ENCODE data around the gene TMEM126B.
"Not testable (repeated sequence)": the region's sequence is repeated elsewhere in the genome, so short reads cannot be mapped to it uniquely, and the experiment has no call there.

TMEM126B gene

DNA sequence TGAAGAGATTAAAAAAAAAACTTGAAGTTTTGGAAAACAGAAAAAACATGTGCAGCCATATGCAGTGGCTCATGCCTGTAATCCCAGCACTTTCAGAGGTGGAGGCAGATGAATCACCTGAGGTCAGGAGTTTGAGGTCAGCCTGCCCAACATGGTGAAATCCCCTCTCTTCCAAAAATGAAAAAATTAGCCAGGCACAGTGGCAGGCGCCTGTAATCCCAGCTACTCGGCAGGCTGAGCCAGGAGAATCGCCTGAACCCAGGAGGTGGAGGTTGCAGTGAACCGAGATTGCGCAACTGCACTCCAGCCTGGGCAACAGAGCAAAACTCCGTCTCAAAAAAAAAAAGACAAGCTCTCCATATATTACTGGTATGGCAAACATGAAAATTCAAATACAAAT lies 8.9 kb upstream of the TMEM126B start:
- in situ Hi-C loops (cut with MboI; ENCODE audit: low sequenced_read_pairs), result no loop called here
- H3K36me3 ChIP-seq (replicated peaks), result no peaks in the 10 kb centered on the region
- no peaks in the 10 kb centered on the region for H3K27me3 ChIP-seq (ENCODE audit: low read depth)
- peaks cover 5% of the 10 kb centered on the region; the same call in 1 of the 2 replicates for H3K4me1 ChIP-seq
- no peak overlapping the region for H3K4me3 ChIP-seq
- no peaks in the 10 kb centered on the region for H3K9me3 ChIP-seq
- DNase-seq (ENCODE audit: low spot score in 2 of 2), result no peak

DNA sequence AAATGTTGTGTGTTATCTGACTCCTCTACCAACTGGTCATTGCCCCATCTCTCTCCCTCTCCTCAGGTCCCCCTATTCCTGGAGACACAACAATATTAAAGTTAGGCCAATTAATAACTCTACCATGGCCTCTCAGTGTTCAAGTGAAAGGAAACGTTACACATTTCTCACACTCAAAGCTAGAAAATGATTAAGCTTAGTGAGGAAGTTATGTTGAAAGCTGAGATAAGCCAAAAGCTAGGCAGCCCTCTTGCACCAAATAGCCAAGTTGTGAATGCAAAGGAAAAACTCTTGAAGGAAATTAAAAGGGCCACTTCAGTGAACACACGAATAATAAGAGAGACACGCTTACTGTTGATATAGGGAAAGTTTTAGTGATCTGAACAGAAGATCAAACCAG lies 8.1 kb upstream of the TMEM126B start:
- H3K4me1 ChIP-seq, result peaks cover 7% of the 10 kb centered on the region; the same call in 1 of the 2 replicates
- H3K9me3 ChIP-seq, result no peaks in the 10 kb centered on the region
- in situ Hi-C loops (cut with MboI; ENCODE audit: low sequenced_read_pairs), result no loop called here
- H3K4me3 ChIP-seq, result no peak overlapping the region
- no peaks in the 10 kb centered on the region for H3K36me3 ChIP-seq (replicated peaks)
- no peak for DNase-seq (ENCODE audit: low spot score in 2 of 2)
- H3K27me3 ChIP-seq (ENCODE audit: low read depth), result no peaks in the 10 kb centered on the region

DNA sequence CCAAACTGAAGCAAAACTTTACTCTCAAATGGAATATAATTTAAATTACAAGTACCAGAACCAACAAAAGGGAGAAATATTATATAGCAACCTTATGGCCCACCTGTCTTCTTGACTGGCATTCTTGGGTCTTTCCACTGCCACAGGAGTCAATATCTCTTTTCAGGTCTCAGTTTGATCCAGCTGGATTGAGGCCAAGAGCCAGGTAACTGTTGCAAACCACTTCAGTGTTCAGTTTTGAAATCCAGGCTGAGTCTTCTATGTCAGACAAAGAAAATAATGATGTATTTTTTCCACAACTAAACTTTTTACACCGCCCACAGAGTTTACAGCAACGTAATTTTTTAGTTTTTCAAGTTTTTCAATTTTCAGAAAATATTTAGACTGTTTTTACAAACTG lies 1.9 kb upstream of the TMEM126B start:
- Histone ChIP-seq H3K4me1 (peaks cover 35% of the 10 kb centered on the region), H3K36me3 (replicated peaks) (peaks cover 3% of the 10 kb centered on the region), H3K27me3 (ENCODE audit: low read depth) (no peaks in the 10 kb centered on the region), H3K4me3 (peak overlapping the region; percentile 84), H3K9me3 (no peaks in the 10 kb centered on the region)
- in situ Hi-C loops (cut with MboI; ENCODE audit: low sequenced_read_pairs), result no loop called here
- no peak for DNase-seq (ENCODE audit: low spot score in 2 of 2)

DNA sequence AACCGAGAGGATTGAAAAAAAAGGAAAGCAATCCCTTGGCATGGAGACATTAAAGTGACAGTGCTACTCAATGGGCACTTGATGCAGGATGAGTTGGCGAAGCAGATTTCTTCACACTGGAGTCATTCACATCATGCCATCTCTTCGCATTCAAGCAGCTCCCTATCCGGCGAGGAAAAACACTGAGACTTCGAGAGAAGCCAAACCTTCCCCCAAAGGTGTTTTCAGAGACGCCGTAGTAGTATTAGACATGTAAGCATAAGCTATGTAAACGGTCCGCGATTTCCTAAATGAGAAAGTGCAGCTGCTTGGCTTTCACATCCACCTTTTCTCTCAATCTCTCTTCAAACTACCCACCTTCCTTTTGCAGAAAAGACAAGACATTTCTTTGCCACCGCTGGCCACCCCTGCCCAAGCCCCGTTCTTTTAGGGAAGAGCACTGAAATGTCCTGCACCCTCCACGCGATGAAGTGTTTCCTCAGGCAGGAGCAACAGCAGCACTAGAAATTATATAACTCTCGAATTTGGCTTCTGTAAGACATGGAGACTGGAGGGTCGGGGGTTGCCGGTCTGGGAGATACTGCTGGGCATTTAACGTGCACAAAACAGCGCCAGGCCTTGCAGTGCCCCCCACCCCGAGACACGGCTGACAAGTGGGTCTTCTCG lies 928 bp upstream of the TMEM126B start, which contains the start of gene DLG2:
TSS of gene DLG2 (minus strand) at position 13 of the 666 bp plus-strand sequence.
- Histone ChIP-seq H3K27me3 (ENCODE audit: low read depth) (no peaks in the 10 kb centered on the region), H3K4me1 (peaks cover 35% of the 10 kb centered on the region), H3K4me3 (peak within 1 kb of the TSS; percentile 84), H3K9me3 (no peaks in the 10 kb centered on the region), H3K36me3 (replicated peaks) (peaks cover 6% of the 10 kb centered on the region)
- in situ Hi-C loops (cut with MboI; ENCODE audit: low sequenced_read_pairs), result no loop called here
- DNase-seq (ENCODE audit: low spot score in 2 of 2), result peak in 1 of 2 experiments; percentile 25

DNA sequence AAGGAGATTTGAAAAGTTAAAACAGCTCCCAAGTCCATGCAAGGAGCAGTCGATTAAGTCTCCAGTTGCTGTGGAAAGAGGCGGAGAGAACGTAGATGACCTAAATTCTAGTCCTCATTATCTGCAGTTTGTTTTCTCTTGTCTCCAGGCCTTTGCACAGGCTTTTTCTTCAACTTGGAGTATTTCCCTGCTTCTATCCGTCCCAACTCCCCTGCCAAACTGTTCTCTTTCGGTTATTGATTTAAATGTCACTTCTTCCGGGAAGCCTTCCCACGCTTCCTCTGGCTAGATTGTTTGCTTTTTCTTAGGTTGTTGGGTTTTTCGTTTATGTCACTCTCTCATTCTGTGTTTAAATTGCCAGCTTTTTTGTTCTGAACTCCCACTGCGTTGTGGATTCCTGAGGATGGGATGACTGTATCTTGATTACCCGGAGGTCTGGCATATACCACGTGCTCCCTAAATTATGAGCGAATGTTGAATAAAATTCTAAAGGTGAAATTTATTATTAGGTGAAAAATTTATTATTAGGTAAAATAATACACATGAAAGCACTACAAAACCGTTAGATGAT lies 463 bp downstream of the TMEM126B start:
- Histone ChIP-seq H3K4me3 (peak overlapping the region; percentile 84), H3K27me3 (ENCODE audit: low read depth) (no peaks in the 10 kb centered on the region), H3K36me3 (replicated peaks) (peaks cover 12% of the 10 kb centered on the region), H3K4me1 (peaks cover 32% of the 10 kb centered on the region), H3K9me3 (no peaks in the 10 kb centered on the region)
- in situ Hi-C loops (cut with MboI; ENCODE audit: low sequenced_read_pairs), result no loop called here
- DNase-seq (ENCODE audit: low spot score in 2 of 2), result peak in 1 of 2 experiments; percentile 37

DNA sequence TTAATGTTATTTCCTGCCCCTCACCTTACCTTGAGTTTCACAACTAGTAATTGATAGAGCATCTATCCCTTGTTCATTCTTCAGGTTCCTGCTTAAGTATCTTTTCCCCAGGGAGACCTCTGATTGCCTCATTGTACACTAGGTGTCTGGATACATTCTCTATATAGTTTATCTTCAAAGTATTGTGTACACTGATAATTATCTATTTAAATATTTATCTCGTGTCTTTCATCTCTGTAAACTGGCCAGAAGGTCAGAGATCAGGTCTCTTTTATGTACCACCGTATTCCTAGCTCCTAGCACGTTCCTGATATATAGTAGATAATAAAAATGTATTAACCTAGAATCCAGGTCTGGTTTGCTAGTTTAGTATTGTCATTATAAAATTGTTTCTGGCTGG lies 6.4 kb downstream of the TMEM126B start:
- DNase-seq (ENCODE audit: low spot score in 2 of 2), result no peak
- Histone ChIP-seq H3K4me3 (no peak overlapping the region), H3K27me3 (ENCODE audit: low read depth) (no peaks in the 10 kb centered on the region), H3K4me1 (peaks cover 6% of the 10 kb centered on the region), H3K9me3 (no peaks in the 10 kb centered on the region), H3K36me3 (replicated peaks) (peaks cover 34% of the 10 kb centered on the region)
- in situ Hi-C loops (cut with MboI; ENCODE audit: low sequenced_read_pairs), result no loop called here

DNA sequence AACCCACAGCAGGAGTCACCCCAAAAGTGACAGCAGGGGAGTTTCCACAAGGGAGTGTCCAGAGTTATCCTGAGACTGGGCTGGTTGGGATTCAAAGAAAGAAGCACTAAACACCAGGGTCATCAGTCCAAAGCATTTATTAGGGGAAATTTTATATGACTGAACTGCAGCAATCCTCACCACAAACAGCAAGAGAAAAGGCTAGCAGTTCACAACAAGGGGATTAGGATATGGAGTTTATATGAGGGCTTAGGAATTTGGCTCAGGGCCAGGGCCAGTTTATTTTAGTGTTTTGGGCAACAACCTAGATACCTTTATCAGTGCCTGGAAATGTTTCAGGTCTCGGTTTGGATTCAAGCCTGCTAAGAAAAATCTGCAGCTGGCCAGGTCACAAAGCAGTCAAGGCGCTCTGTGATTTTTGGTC lies 14.8 kb downstream of the TMEM126B start:
- Histone ChIP-seq H3K27me3 (ENCODE audit: low read depth) (no peaks in the 10 kb centered on the region), H3K9me3 (no peaks in the 10 kb centered on the region), H3K36me3 (replicated peaks) (0 out of 2 replicates have a peak, but pooled peaks cover 4% of the 10 kb centered on the region), H3K4me1 (peaks cover 11% of the 10 kb centered on the region), H3K4me3 (no peak overlapping the region)
- in situ Hi-C loops (cut with MboI; ENCODE audit: low sequenced_read_pairs), result no loop called here
- peak; percentile 86 to 88 for DNase-seq (ENCODE audit: low spot score in 2 of 2)

DNA sequence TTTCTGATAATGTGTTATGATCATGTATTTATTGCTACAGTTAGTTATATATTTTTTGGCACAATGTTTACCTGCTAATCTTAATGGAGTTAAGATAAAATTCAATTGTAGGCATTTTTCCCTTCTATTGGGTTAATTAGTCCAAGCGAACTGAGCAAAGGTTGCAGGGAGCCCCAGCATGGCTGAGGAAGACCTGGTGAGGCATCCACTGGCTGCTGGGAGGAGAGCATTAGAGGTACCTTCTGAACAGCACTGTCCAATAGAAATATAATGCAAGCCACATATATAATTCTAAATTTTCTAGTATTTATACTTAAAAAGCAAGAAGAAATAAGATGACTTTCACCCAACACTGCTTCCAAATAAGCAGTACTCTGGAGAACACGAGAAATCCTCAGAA lies 18.7 kb downstream of the TMEM126B start:
- in situ Hi-C loops (cut with MboI; ENCODE audit: low sequenced_read_pairs), result no loop called here
- H3K36me3 ChIP-seq (replicated peaks), result no peaks in the 10 kb centered on the region; the same call in 1 of the 2 replicates
- H3K9me3 ChIP-seq, result no peaks in the 10 kb centered on the region

DNA sequence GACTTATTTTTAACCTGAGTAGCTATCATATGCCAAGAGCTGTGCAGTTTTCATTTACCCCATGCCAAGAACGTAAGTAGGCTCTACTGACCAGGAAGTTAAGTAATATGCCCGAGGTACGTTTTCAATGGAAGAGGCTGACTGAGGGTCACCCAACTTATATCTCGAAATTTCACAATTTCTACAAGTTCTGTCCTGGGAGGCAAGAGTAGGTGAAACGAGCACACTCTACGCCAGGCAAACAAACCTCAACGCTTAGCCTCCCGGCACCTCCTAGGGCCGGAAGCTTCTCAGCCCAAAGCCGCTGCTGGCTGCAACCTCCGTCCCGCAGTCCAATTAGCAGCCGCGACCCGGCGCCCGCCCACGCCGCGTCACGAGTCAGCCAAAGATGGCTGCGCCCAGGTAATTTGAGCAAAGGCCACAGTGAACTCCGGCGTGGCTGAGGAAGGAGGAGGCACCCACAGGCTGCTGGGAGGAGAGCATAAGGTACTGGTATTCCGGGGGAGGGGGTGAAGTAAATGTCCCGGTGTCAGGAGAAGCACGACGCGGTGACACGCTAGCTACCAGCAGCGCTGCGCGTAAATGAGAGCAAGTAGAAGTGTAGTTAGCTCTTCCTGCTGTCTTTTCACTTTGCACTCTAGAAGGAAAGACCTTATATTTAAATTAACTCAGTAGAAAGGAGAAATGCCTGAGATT lies 19.4 kb downstream of the TMEM126B start, which contains the start of gene TMEM126A:
TSS of gene TMEM126A (plus strand) at position 364 of the 696 bp plus-strand sequence. CDS start 2,289 bp downstream, outside the sequence.
- Histone ChIP-seq H3K9me3 (no peaks in the 10 kb centered on the region), H3K4me3 (peak within 1 kb of the TSS; percentile 52), H3K27me3 (ENCODE audit: low read depth) (no peaks in the 10 kb centered on the region), H3K36me3 (replicated peaks) (no peaks in the 10 kb centered on the region; the same call in 1 of the 2 replicates), H3K4me1 (peaks cover 17% of the 10 kb centered on the region)
- in situ Hi-C loops (cut with MboI; ENCODE audit: low sequenced_read_pairs), result no loop called here
- DNase-seq (ENCODE audit: low spot score in 2 of 2), result peak; percentile 87 to 91

More for the DNA sequence above, 18.7 kb downstream of the TMEM126B start:
- H3K27me3 ChIP-seq (ENCODE audit: low read depth), result no peaks in the 10 kb centered on the region
- H3K4me1 ChIP-seq, result peaks cover 17% of the 10 kb centered on the region
- peak overlapping the region; percentile 52 for H3K4me3 ChIP-seq
- DNase-seq (ENCODE audit: low spot score in 2 of 2), result no peak

DNA sequence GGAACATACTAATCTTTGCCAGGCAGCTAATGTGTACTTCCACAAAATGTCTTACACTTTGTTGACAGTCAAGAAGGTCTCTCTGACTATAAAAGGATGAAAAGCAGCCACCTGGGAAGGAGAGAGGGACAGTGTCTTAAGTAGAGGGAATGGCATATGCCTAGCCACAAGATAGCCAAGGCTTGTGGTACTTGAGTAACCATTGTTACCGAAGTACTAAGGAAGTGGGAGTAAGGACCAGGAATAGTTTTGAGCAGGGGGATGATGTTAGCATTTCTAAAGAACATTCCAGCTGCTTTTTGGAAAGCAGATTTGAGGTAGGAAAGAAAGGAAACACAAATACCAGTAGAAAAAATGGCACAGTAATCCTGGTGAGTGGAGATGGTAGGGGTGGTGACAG lies 22.7 kb downstream of the TMEM126B start:
- H3K9me3 ChIP-seq, result no peaks in the 10 kb centered on the region
- peaks cover 7% of the 10 kb centered on the region for H3K4me1 ChIP-seq
- H3K4me3 ChIP-seq, result no peak overlapping the region
- H3K36me3 ChIP-seq (replicated peaks), result peaks cover 13% of the 10 kb centered on the region
- in situ Hi-C loops (cut with MboI; ENCODE audit: low sequenced_read_pairs), result no loop called here
- no peak for DNase-seq (ENCODE audit: low spot score in 2 of 2)
- H3K27me3 ChIP-seq (ENCODE audit: low read depth), result no peaks in the 10 kb centered on the region

DNA sequence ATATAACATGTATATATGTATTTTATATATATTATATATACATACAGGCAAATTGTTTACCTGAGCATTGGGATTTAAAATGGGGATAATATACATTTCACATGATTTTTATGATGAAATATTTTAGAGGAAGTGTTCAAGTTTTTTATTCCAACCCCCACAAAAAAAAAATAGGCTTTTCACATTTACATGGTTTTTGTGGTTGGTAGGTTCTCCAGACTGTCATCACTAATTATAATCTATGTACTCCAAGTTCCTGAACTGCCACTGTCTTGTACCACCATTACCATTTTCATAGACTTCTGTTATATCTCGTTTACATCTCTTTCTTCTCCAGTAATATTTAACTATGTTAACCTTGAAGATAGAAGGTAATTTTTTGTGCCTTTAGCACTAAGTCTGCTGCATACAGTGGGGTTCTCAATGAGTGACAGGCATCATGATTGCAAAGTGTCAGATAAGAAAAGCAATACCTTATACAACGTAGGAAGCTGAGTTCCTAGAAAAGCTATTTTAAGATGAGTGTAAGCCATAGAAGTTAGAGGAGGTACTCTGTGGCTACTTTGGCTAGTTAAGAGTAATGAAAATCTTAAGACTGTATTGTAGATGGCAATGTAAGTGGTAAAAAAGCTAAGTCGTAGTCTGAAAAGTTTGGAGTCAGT lies 24.5 kb downstream of the TMEM126B start:
- Histone ChIP-seq H3K4me3 (no peak overlapping the region), H3K9me3 (no peaks in the 10 kb centered on the region), H3K4me1 (peaks cover 7% of the 10 kb centered on the region), H3K27me3 (ENCODE audit: low read depth) (no peaks in the 10 kb centered on the region), H3K36me3 (replicated peaks) (peaks cover 31% of the 10 kb centered on the region)
- in situ Hi-C loops (cut with MboI; ENCODE audit: low sequenced_read_pairs), result no loop called here
- DNase-seq (ENCODE audit: low spot score in 2 of 2), result no peak

DNA sequence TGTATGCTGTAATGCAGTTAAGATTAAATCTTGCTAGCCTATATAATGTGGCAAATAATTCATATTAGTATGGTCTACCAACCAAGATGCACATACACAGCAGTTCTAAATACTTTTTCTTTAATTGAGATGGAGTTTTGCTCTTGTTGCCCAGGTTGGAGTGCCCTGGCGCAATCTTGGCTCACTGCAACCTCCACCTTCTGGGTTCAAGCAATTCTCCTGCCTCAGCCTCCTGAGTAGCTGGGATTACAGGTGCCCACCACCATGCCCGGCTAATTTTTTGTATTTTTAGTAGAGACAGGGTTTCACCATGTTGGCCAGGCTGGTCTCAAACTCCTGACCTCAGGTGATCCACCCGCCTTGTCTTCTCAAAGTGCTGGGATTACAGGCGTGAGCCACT lies 25.9 kb downstream of the TMEM126B start:
- H3K9me3 ChIP-seq; DNase-seq (ENCODE audit: low spot score in 2 of 2); H3K27me3 ChIP-seq (ENCODE audit: low read depth); H3K4me3 ChIP-seq; in situ Hi-C loops (cut with MboI; ENCODE audit: low sequenced_read_pairs); H3K4me1 ChIP-seq: not testable (repeated sequence)
- H3K36me3 ChIP-seq (replicated peaks), result peaks cover 45% of the 10 kb centered on the region

DNA sequence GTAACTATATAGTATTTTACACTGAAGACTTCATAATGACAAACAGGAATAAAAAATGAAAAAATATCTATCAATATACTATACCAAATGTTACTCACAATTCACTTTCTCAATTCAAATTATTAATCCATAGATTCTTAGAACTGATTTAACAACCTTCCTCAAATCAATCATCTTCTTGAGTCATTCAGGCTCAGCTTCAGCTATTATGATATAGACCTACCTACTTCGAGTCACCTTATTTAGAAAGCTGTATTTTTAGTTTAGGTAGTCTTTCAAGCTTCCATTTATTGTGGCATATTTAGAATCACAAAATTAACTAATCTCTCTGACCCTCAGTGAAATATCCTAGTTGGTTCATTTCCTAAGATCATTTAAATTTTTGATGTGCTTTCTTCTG lies 28.4 kb downstream of the TMEM126B start:
- peaks cover 13% of the 10 kb centered on the region for H3K4me1 ChIP-seq
- in situ Hi-C loops (cut with MboI; ENCODE audit: low sequenced_read_pairs), result no loop called here
- no peaks in the 10 kb centered on the region for H3K27me3 ChIP-seq (ENCODE audit: low read depth)
- peaks cover 59% of the 10 kb centered on the region for H3K36me3 ChIP-seq (replicated peaks)
- no peaks in the 10 kb centered on the region for H3K9me3 ChIP-seq
- DNase-seq (ENCODE audit: low spot score in 2 of 2), result no peak
- H3K4me3 ChIP-seq, result no peak overlapping the region

All from HAP-1 (cell line).